A549 (cell line): ENCODE data around the gene OPCML.

Experiments
- CEBPB ChIP-seq, 2 experiments: fragments of >200 bp in 1 of 2; sonication (Bioruptor Twin) in 1 of 2; formaldehyde crosslinking in 1 of 2; IDR thresholded peaks; 2 replicates each; pipeline ENCODE4 v1.6.1; 2012 to 2016
- KDM1A ChIP-seq: fragments of 200-600 bp; sonication (generic); IDR thresholded peaks from 2 replicates; pipeline ENCODE4 v1.6.1; 2016; ENCODE audit warnings: low read depth, mild to moderate bottlenecking
- MYC ChIP-seq: IDR thresholded peaks from 2 replicates; pipeline ENCODE4 v1.6.1; 2012; ENCODE audit warnings: mild to moderate bottlenecking, inconsistent platforms, low read length, improper control_type of control experiment, borderline replicate concordance
- NFE2L2 ChIP-seq: fragments of 150-350 bp; conservative IDR thresholded peaks from 2 replicates; pipeline ENCODE4 v1.6.1; 2014; ENCODE audit warnings: low read length
- PHF8 ChIP-seq: fragments of 200-600 bp; sonication (generic); IDR thresholded peaks from 2 replicates; pipeline ENCODE4 v1.6.1; 2016; ENCODE audit warnings: low read depth, mild to moderate bottlenecking, antibody characterized with exemption, moderate library complexity, borderline replicate concordance
- RFX5 ChIP-seq: fragments of 450-650 bp; IDR thresholded peaks from 2 replicates; pipeline ENCODE4 v1.7.1; 2014; ENCODE audit warnings: antibody characterized with exemption, mild to moderate bottlenecking, moderate library complexity
- TF ChIP-seq, protein P1 (sequence below): fragments of >200 bp; sonication (Bioruptor Twin); formaldehyde crosslinking; IDR thresholded peaks from 3 replicates; pipeline ENCODE4 v1.5.1; 2016
- TF ChIP-seq, protein P2 (sequence below): fragments of 450-650 bp; IDR thresholded peaks from 2 replicates; pipeline ENCODE4 v1.6.1; 2014; ENCODE audit warnings: antibody characterized with exemption

- TF ChIP-seq MYC (no peak), PHF8 (no peak), NFE2L2 (no peak), KDM1A (no peak), RFX5 (no peak), CEBPB (IDR thresholded peaks at IDR 0.05) (no peak)
- TF ChIP-seq, protein P1, sequence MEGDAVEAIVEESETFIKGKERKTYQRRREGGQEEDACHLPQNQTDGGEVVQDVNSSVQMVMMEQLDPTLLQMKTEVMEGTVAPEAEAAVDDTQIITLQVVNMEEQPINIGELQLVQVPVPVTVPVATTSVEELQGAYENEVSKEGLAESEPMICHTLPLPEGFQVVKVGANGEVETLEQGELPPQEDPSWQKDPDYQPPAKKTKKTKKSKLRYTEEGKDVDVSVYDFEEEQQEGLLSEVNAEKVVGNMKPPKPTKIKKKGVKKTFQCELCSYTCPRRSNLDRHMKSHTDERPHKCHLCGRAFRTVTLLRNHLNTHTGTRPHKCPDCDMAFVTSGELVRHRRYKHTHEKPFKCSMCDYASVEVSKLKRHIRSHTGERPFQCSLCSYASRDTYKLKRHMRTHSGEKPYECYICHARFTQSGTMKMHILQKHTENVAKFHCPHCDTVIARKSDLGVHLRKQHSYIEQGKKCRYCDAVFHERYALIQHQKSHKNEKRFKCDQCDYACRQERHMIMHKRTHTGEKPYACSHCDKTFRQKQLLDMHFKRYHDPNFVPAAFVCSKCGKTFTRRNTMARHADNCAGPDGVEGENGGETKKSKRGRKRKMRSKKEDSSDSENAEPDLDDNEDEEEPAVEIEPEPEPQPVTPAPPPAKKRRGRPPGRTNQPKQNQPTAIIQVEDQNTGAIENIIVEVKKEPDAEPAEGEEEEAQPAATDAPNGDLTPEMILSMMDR = no peak
- TF ChIP-seq, protein P2, sequence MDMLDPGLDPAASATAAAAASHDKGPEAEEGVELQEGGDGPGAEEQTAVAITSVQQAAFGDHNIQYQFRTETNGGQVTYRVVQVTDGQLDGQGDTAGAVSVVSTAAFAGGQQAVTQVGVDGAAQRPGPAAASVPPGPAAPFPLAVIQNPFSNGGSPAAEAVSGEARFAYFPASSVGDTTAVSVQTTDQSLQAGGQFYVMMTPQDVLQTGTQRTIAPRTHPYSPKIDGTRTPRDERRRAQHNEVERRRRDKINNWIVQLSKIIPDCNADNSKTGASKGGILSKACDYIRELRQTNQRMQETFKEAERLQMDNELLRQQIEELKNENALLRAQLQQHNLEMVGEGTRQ = no peak
These were observed 417.2 kb downstream of the OPCML start for GRCh38 chr11:133115099-133115498.
